NCI-H1105 treated with DMSO at 0.1 percent for 48 hours (cell line): ENCODE results near the gene C10orf62.
"Not testable (repeated sequence)": the region's sequence is repeated elsewhere in the genome, so short reads cannot be mapped to it uniquely, and the experiment has no call there.

Experiments
- DNase-seq: peaks from one replicate; lab custom pipeline; 2025; lab: John Stamatoyannopoulos, UW

Gene C10orf62, protein sequence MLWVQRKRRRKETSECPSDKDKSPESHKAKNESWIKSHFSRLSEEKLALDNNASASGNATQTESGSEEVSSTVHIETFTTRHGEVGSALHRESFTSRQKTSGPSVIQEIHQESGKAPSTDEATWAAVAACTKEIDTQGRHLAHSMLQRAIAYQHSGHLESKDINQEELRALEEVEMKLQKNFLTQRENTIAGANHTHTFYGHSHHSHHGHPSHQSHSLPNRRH

DNA sequence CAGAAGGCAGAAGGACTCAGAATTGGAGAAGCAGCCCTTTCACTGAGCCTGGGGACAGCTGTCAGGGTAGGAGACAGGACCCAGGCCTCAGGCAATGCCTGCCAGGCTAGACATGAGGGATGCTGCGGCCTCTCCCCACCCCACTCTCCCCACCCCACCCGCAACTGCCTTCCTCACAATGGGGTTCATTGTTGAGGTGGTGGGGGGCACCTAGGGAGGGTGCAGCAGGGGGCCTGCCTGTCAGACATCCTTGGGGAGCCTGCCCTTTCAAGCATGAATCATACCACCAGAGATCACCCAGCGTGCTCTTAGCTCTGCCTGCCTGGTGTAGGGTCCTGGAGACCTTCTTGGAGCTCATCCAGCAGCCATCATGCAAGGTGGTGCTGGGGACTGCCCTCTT lies at the start of gene C10orf62:
Gene C10orf62, plus strand, starts transcription at position 243 of the 400 bp plus-strand sequence. CDS start 177 bp downstream, outside the sequence.
- DNase-seq: no peak

- no peak for DNase-seq
These were observed 48.6 kb upstream of the C10orf62 start for GRCh38 chr10:97540669-97541500.

- no peak for DNase-seq
These were observed 47.1 kb upstream of the C10orf62 start for GRCh38 chr10:97542169-97543024.

- DNase-seq: no peak
These were observed 46.4 kb upstream of the C10orf62 start for GRCh38 chr10:97543025-97543546.

- no peak for DNase-seq
These were observed 42.9 kb upstream of the C10orf62 start for GRCh38 chr10:97546456-97547270.

- DNase-seq: no peak
These were observed 42.3 kb upstream of the C10orf62 start for GRCh38 chr10:97547271-97547600.

- DNase-seq: no peak
These were observed 41.6 kb upstream of the C10orf62 start for GRCh38 chr10:97547962-97548361.

- no peak for DNase-seq
These were observed 40.6 kb upstream of the C10orf62 start for GRCh38 chr10:97548828-97549455.

GRCh38 chr10:97549587-97550322 lies 39.8 kb upstream of the C10orf62 start:
- peak; percentile 16 for DNase-seq

- no peak for DNase-seq
These were observed 39.0 kb upstream of the C10orf62 start for GRCh38 chr10:97550336-97551149.

- DNase-seq: no peak
These were observed 38.2 kb upstream of the C10orf62 start for GRCh38 chr10:97551271-97551670.

GRCh38 chr10:97553575-97554031 lies 35.9 kb upstream of the C10orf62 start:
- peak; percentile 55 for DNase-seq

- DNase-seq: not testable (repeated sequence)
These were observed 35.2 kb upstream of the C10orf62 start for GRCh38 chr10:97554336-97554735.

DNA sequence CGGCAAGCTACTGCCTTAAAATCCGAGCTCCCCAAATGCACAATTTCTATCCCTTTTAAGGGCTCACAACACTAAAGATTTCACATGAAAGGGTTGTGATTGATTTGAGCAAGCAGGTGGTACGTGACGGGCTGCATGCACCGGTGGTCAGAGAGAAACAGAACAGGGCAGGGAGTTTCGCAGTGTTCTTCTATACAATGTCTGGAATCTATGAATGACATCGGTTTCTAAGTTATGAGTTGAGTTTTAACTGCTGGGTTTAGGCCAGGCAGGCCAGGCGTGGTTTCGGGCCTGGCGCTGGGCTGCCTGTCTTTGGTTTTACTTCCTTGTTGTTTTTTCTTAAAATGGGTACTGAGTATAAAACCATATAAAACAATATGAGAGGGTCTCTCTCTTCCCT lies 34.0 kb upstream of the C10orf62 start:
- DNase-seq: not testable (repeated sequence)

GRCh38 chr10:97560731-97561381 lies 28.7 kb upstream of the C10orf62 start:
- not testable (repeated sequence) for DNase-seq

- DNase-seq: not testable (repeated sequence)
These were observed 28.0 kb upstream of the C10orf62 start for GRCh38 chr10:97561386-97562077.

DNA sequence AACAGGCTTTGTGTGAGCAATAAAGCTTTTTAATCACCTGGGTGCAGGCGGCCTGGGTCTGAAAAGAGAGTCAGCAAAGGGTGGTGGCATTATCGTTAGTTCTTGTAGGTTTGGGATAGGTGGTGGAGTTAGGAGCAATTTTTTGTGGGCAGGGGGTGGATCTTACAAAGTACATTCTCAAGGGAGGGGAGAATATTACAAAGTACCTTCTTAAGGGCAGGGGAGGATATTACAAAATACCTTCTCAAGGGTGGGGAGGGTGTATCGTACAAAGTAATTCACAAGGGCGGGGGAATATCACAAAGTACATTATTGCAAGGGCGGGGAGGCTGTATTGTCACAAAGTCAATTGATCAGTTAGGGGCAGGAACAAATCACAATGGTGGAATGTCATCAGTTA lies 27.2 kb upstream of the C10orf62 start:
- DNase-seq: not testable (repeated sequence)

DNA sequence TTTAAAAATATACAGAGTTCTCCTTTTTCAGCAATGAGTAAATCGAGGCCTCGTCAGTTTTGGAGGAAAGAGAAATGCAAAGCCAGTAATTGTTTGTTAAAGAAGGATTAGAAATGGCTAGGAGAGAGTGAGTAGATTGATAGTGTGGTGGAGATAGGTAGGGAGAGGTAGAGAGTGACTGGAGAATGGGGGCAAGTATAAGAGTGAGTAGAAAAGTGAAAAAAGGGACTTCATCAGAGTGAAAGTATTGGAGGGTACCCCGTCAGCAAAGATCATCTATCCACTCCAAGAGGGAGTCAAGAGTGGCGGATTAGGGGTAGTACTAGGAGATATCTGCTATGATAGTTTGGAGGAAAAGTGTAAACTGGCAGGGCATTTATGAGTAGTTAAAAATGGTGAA lies 26.2 kb upstream of the C10orf62 start:
- DNase-seq: no peak
